ENCODE measurements around the gene TNFAIP8L1.

DNA sequence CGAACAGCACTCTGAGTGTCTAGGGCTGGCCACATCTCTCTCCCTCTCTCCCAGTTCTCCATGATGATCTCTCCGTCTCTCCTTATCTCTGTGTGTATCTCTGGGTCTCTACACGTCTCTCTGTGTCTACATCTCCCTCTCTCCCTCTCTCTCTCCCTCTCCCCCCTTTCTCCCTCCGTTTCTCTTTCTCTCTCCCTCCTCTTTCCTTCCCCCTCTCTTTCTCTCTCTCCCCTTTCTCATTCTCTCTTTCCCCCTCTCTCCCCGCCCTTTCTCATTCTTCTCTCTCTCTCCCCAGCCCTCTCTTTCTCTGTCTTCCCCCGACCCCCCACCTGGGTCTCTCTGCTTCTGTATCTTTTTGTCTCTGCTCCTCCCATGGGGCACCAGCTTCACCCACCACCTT lies 21.3 kb upstream of the TNFAIP8L1 start:
- TF ChIP-seq, protein P1, sequence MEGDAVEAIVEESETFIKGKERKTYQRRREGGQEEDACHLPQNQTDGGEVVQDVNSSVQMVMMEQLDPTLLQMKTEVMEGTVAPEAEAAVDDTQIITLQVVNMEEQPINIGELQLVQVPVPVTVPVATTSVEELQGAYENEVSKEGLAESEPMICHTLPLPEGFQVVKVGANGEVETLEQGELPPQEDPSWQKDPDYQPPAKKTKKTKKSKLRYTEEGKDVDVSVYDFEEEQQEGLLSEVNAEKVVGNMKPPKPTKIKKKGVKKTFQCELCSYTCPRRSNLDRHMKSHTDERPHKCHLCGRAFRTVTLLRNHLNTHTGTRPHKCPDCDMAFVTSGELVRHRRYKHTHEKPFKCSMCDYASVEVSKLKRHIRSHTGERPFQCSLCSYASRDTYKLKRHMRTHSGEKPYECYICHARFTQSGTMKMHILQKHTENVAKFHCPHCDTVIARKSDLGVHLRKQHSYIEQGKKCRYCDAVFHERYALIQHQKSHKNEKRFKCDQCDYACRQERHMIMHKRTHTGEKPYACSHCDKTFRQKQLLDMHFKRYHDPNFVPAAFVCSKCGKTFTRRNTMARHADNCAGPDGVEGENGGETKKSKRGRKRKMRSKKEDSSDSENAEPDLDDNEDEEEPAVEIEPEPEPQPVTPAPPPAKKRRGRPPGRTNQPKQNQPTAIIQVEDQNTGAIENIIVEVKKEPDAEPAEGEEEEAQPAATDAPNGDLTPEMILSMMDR (IDR thresholded peaks at IDR 0.05): no peak
- TF ChIP-seq EP300 (IDR thresholded peaks at IDR 0.05; ENCODE audit: low read depth) (no peak), POLR2A (IDR thresholded peaks at IDR 0.05) (no peak), POLR2AphosphoS5 (IDR thresholded peaks at IDR 0.05) (no peak)
